NB4 (cell line): ENCODE results near the gene POSTN.

Source experiments
- POLR2A ChIP-seq: IDR thresholded peaks from 2 replicates; pipeline ENCODE4 v1.6.1; 2011; ENCODE audit warnings: mild to moderate bottlenecking; ENCODE audit not compliant: insufficient read length; ENCODE audit errors: extremely low read depth
- TF ChIP-seq, protein P1 (sequence below): IDR thresholded peaks from one replicate; pipeline ENCODE4 v1.5.1; 2012; ENCODE audit warnings: low read depth, low read length

DNA sequence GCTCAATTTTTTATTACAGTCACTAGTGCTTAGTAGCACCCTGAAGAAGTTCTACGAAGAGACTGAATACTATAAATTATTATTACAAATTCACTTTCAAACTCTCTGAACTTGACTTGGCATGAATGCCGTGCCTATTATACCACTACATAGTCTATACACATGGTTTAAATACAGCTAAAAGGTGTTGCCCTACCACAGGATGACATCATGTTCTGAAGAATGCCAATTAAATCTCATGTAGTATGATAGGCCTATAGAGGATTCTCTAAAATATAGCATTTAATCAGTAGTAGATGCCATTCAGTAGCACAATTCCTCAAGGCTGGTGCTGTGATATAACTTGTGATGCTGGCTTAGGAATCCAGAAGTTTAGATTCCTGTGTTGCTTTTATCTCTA lies 16.7 kb upstream of the POSTN start:
- TF ChIP-seq, protein P1, sequence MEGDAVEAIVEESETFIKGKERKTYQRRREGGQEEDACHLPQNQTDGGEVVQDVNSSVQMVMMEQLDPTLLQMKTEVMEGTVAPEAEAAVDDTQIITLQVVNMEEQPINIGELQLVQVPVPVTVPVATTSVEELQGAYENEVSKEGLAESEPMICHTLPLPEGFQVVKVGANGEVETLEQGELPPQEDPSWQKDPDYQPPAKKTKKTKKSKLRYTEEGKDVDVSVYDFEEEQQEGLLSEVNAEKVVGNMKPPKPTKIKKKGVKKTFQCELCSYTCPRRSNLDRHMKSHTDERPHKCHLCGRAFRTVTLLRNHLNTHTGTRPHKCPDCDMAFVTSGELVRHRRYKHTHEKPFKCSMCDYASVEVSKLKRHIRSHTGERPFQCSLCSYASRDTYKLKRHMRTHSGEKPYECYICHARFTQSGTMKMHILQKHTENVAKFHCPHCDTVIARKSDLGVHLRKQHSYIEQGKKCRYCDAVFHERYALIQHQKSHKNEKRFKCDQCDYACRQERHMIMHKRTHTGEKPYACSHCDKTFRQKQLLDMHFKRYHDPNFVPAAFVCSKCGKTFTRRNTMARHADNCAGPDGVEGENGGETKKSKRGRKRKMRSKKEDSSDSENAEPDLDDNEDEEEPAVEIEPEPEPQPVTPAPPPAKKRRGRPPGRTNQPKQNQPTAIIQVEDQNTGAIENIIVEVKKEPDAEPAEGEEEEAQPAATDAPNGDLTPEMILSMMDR, result no peak
- no peak for TF ChIP-seq POLR2A
